Measurements from ENCODE around the gene MYL12A.
"Not testable (repeated sequence)": the region's sequence is repeated elsewhere in the genome, so short reads cannot be mapped to it uniquely, and the experiment has no call there.

The MYL12A gene

GRCh38 chr18:3247240-3248061 is at the start of gene MYL12A:
Gene MYL12A, plus strand, starts transcription at chr18:3247801. Its CDS starts 5,447 bp downstream, at chr18:3253248.
- DNase-seq = peak; percentile 98

- DNase-seq = not testable (repeated sequence)
Observed at GRCh38 chr18:3198260-3198860, 49.2 kb upstream of the MYL12A start.

- DNase-seq = no peak
Observed at GRCh38 chr18:3199942-3200645, 47.5 kb upstream of the MYL12A start.

- no peak for DNase-seq
Observed at GRCh38 chr18:3205239-3205638, 42.4 kb upstream of the MYL12A start.

GRCh38 chr18:3207565-3207964 is 40.0 kb upstream of the MYL12A start:
- no peak for DNase-seq

GRCh38 chr18:3209859-3210569 is 37.6 kb upstream of the MYL12A start:
- no peak for DNase-seq

- peak; percentile 73 for DNase-seq
Observed at GRCh38 chr18:3211236-3211992, 36.2 kb upstream of the MYL12A start.

- no peak for DNase-seq
Observed at GRCh38 chr18:3212657-3213056, 34.9 kb upstream of the MYL12A start.

GRCh38 chr18:3213300-3214059 is 34.1 kb upstream of the MYL12A start:
- DNase-seq = peak; percentile 11

GRCh38 chr18:3214855-3215637 is 32.6 kb upstream of the MYL12A start:
- no peak for DNase-seq

GRCh38 chr18:3216987-3217386 is 30.6 kb upstream of the MYL12A start:
- DNase-seq = no peak

GRCh38 chr18:3217948-3218647 is 29.5 kb upstream of the MYL12A start:
- peak; percentile 80 for DNase-seq

- DNase-seq = no peak
Observed at GRCh38 chr18:3218819-3219218, 28.8 kb upstream of the MYL12A start.

- no peak for DNase-seq
Observed at GRCh38 chr18:3219241-3219630, 28.4 kb upstream of the MYL12A start.

GRCh38 chr18:3219631-3220335 is 27.8 kb upstream of the MYL12A start, which contains the start of gene MYOM1:
Gene MYOM1, minus strand, starts transcription at chr18:3219968. Its CDS starts 4,745 bp downstream, at chr18:3215223.
- no peak for DNase-seq

GRCh38 chr18:3220868-3221267 is 26.7 kb upstream of the MYL12A start:
- not testable (repeated sequence) for DNase-seq

- DNase-seq = no peak
Observed at GRCh38 chr18:3221496-3221895, 26.1 kb upstream of the MYL12A start.

GRCh38 chr18:3223356-3223755 is 24.2 kb upstream of the MYL12A start:
- no peak for DNase-seq

- no peak for DNase-seq
Observed at GRCh38 chr18:3224223-3224622, 23.4 kb upstream of the MYL12A start.
